OCI-M2 (cell line): Measurements from ENCODE around the gene RAX2.
"Not testable (repeated sequence)": the region's sequence is repeated elsewhere in the genome, so short reads cannot be mapped to it uniquely, and the experiment has no call there.

Source experiments
- DNase-seq: peaks from one replicate; lab custom pipeline; 2025; ENCODE audit not compliant: unreplicated experiment; lab: John Stamatoyannopoulos, UW

The RAX2 gene

GRCh38 chr19:3778104-3778867, 6.3 kb upstream of the RAX2 start:
- no peak for DNase-seq

- DNase-seq, result no peak
Measured at GRCh38 chr19:3776479-3777040, 4.5 kb upstream of the RAX2 start.

- no peak for DNase-seq
Measured at GRCh38 chr19:3775831-3776230, 3.8 kb upstream of the RAX2 start.

- no peak for DNase-seq
Measured at GRCh38 chr19:3775374-3775711, 3.3 kb upstream of the RAX2 start.

- DNase-seq, result no peak
Measured at GRCh38 chr19:3774621-3775373, 2.8 kb upstream of the RAX2 start.

- no peak for DNase-seq
Measured at GRCh38 chr19:3773814-3774515, 1.9 kb upstream of the RAX2 start.

GRCh38 chr19:3771000-3771905, 775 bp downstream of the RAX2 start:
- no peak for DNase-seq

- no peak for DNase-seq
Measured at GRCh38 chr19:3770136-3770999, 1.7 kb downstream of the RAX2 start.

GRCh38 chr19:3769494-3769893, 2.5 kb downstream of the RAX2 start:
- DNase-seq, result no peak

- no peak for DNase-seq
Measured at GRCh38 chr19:3768748-3769099, 3.3 kb downstream of the RAX2 start.

- no peak for DNase-seq
Measured at GRCh38 chr19:3768015-3768747, 3.8 kb downstream of the RAX2 start.

- no peak for DNase-seq
Measured at GRCh38 chr19:3767050-3767449, 5.0 kb downstream of the RAX2 start.

GRCh38 chr19:3766520-3766919, 5.5 kb downstream of the RAX2 start:
- DNase-seq, result no peak

GRCh38 chr19:3765757-3766156, 6.3 kb downstream of the RAX2 start:
- not testable (repeated sequence) for DNase-seq

- no peak for DNase-seq
Measured at GRCh38 chr19:3765121-3765520, 6.9 kb downstream of the RAX2 start.

GRCh38 chr19:3762501-3763459, 9.2 kb downstream of the RAX2 start, which contains the start of gene MRPL54:
MRPL54 (plus strand) TSS chr19:3762682; CDS start chr19:3762701, 19 bp downstream.
- DNase-seq, result peak; percentile 90

- DNase-seq, result no peak
Measured at GRCh38 chr19:3762130-3762473, 9.9 kb downstream of the RAX2 start.
